GM12878 (cell line): ENCODE measurements around the gene FAM186B. TPM values are rescaled to one million over a fixed set of nuclear protein-coding genes. Genes with fewer than 3 reads are reported as not detected.

ENCODE experiments used
- ATAC-seq: fragments of 200-7000 bp; cut with Tn5 transposase; 3 replicates; pipeline ENCODE4 v1.9.1; 2020; ENCODE audit warnings: mild to moderate bottlenecking, moderate library complexity
- BruUV-seq: library from RNA; stranded (reverse); fragments of 400-500 nt; replicated peaks from 2 replicates; lab custom pipeline; 2021; lab: Mats Ljungman, UMichigan
- CTCF ChIA-PET: fragments of 300-600 bp; sonication (Branson Sonifier 250); formaldehyde crosslinking; extraction: SDS; loops from one replicate; lab custom pipeline; 2021; ENCODE audit warnings: inconsistent platforms; lab: Yijun Ruan, JAX
- POLR2A ChIA-PET: fragments of 350-600 bp; formaldehyde crosslinking; extraction: SDS; loops from one replicate; lab custom pipeline; 2021; ENCODE audit warnings: inconsistent platforms; lab: Charles Lee
- RAD21 ChIA-PET: fragments of 300-600 bp; sonication (Branson Sonifier 250); formaldehyde crosslinking; loops from one replicate; lab custom pipeline; 2023; ENCODE audit warnings: antibody characterized with exemption; ENCODE audit not compliant: unreplicated experiment; lab: Charles Lee
- SMC1A ChIA-PET: fragments of 300-600 bp; sonication (Branson Sonifier 250); formaldehyde crosslinking; loops from one replicate; lab custom pipeline; 2023; ENCODE audit not compliant: unreplicated experiment, uncharacterized antibody; lab: Charles Lee
- DNase-seq: peaks from one replicate; pipeline ENCODE4 v3.0.0-alpha.2; 2011; ENCODE audit warnings: low read depth, low spot score
- FAIRE-seq: peaks from 3 replicates; lab custom pipeline; 2011; peaks lifted over from hg19 to GRCh38; lab: Jason Lieb, UNC
- H2AFZ ChIP-seq: 2 replicates; pipeline ENCODE4 v1.6.0; 2011; ENCODE audit warnings: low read depth, low read length, control low read depth; ENCODE audit not compliant: control insufficient read depth
- H3K27ac ChIP-seq: 2 replicates; pipeline ENCODE4 v1.5.1; 2011; ENCODE audit warnings: control low read depth; ENCODE audit not compliant: control insufficient read depth, insufficient read depth
- H3K27me3 ChIP-seq, 2 experiments: replicated peaks in 1 of 2; 2 replicates each; pipeline versions ENCODE4 v1.6.0 to v1.6.1; 2011; ENCODE audit warnings: low read length in 1 of 2; ENCODE audit not compliant: control insufficient read depth in 2 of 2, insufficient read depth in 2 of 2
- H3K36me3 ChIP-seq, 2 experiments: 2 replicates each; pipeline ENCODE4 v1.5.1; 2011; ENCODE audit warnings: low read length in 1 of 2; ENCODE audit not compliant: control insufficient read depth in 2 of 2, insufficient read depth in 2 of 2
- H3K4me1 ChIP-seq: 2 replicates; pipeline ENCODE4 v1.6.1; 2011; ENCODE audit warnings: mild to moderate bottlenecking, low read length, moderate library complexity, mixed read lengths; ENCODE audit not compliant: control insufficient read depth, insufficient read depth
- H3K4me2 ChIP-seq: 2 replicates; pipeline ENCODE4 v1.6.0; 2011; ENCODE audit warnings: control low read depth; ENCODE audit not compliant: control insufficient read depth, insufficient read depth
- H3K4me3 ChIP-seq: fragments of 200-600 bp; sonication (generic); 2 replicates; pipeline ENCODE4 v1.5.1; 2016
- H3K79me2 ChIP-seq: 2 replicates; pipeline ENCODE4 v1.6.0; 2011; ENCODE audit warnings: low read length; ENCODE audit not compliant: control insufficient read depth, insufficient read depth
- H3K9ac ChIP-seq: 2 replicates; pipeline ENCODE4 v1.8.0; 2011; ENCODE audit warnings: low read length, control low read depth, mixed read lengths; ENCODE audit not compliant: control insufficient read depth, insufficient read depth
- H3K9me3 ChIP-seq: replicated peaks from 3 replicates; pipeline ENCODE4 v1.5.1; 2011; ENCODE audit warnings: mild to moderate bottlenecking, low read length; ENCODE audit not compliant: control insufficient read depth, insufficient read depth
- H4K20me1 ChIP-seq: 2 replicates; pipeline ENCODE4 v1.6.0; 2011; ENCODE audit not compliant: control insufficient read depth, insufficient read depth
- BCLAF1 ChIP-seq: fragments of 450-650 bp; IDR thresholded peaks from 2 replicates; pipeline ENCODE4 v1.6.1; 2017; ENCODE audit warnings: antibody characterized with exemption, mild to moderate bottlenecking, moderate library complexity
- ELK1 ChIP-seq: IDR thresholded peaks from 2 replicates; pipeline ENCODE4 v1.6.1; 2012; ENCODE audit warnings: low read depth, low read length, improper control_type of control experiment
- JUND ChIP-seq: IDR thresholded peaks from 2 replicates; pipeline ENCODE4 v1.6.1; 2012; ENCODE audit warnings: low read depth, mild to moderate bottlenecking, low read length, improper control_type of control experiment, moderate library complexity
- KAT2A ChIP-seq: conservative IDR thresholded peaks from 2 replicates; pipeline ENCODE4 v1.6.1; 2011; ENCODE audit warnings: low read depth, low read length; ENCODE audit not compliant: control insufficient read depth
- POLR2AphosphoS5 ChIP-seq: IDR thresholded peaks from 2 replicates; pipeline ENCODE4 v1.6.1; 2011; ENCODE audit warnings: mild to moderate bottlenecking, low read length, inconsistent platforms
- STAT1 ChIP-seq: fragments of 450-650 bp; conservative IDR thresholded peaks from 2 replicates; pipeline ENCODE4 v1.6.1; 2014; ENCODE audit warnings: antibody characterized with exemption, mild to moderate bottlenecking
- ZNF207 ChIP-seq: fragments of 450-650 bp; IDR thresholded peaks from 2 replicates; pipeline ENCODE4 v1.6.1; 2014; ENCODE audit warnings: antibody characterized with exemption, mild to moderate bottlenecking, borderline replicate concordance
- ZNF384 ChIP-seq: IDR thresholded peaks from 2 replicates; pipeline ENCODE4 v1.6.1; 2012; ENCODE audit warnings: low read depth, mild to moderate bottlenecking, low read length, improper control_type of control experiment, borderline replicate concordance
- WGBS: methylation state at CpG from one replicate; pipeline ENCODE4 v1.1.6; 2016; ENCODE audit warnings: low lambda C conversion rate; ENCODE audit not compliant: insufficient replicate concordance, insufficient coverage; ENCODE audit errors: missing lambda C conversion rate; 5-methylcytosine and 5-hydroxymethylcytosine counted together
- in situ Hi-C: fragments of 300-500 bp; cut with MboI; formaldehyde crosslinking; loops from 9 replicates; pipeline ENCODE4 v1.14.3; 2018; ENCODE audit warnings: mixed read lengths
- intact Hi-C: fragments of 100-400 bp; cut with micrococcal nuclease; formaldehyde crosslinking; loops from one replicate; pipeline ENCODE4 v1.14.2; 2022; ENCODE audit not compliant: unreplicated experiment
- polyA plus RNA-seq, 11 experiments: library from polyadenylated mRNA; depleted of rRNA in 4 of 11; unstranded in 6 of 11; stranded (reverse) in 5 of 11; fragments of >200 nt; fragmentation: Nextera tagmentation in 4 of 11; fragmentation: Illumina TruSeq in 1 of 11; extraction: Ambion mirVana in 4 of 11; extraction: Trizol in 1 of 11; gene quantifications; 1 replicate in 1 of 11; 2 replicates in 10 of 11; pipeline versions ENCODE4 v1.2.1 to v1.2.3, GENCODE V29; 2011 to 2016; ENCODE audit warnings: inconsistent platforms in 2 of 11, missing spikeins in 2 of 11, low read depth in 1 of 11
- total RNA-seq, 4 experiments: library from RNA; depleted of rRNA in 3 of 4; stranded (reverse); fragments of >200 nt in 3 of 4; fragmentation: Illumina TruSeq in 1 of 4; extraction: Trizol in 1 of 4; gene quantifications; 2 replicates each; pipeline versions ENCODE4 v1.2.1 to v1.2.3, GENCODE V29; 2013 to 2021
- TF ChIP-seq, protein P1 (sequence below): fragments of 450-650 bp; IDR thresholded peaks from 2 replicates; pipeline ENCODE4 v1.6.1; 2017; ENCODE audit warnings: low read depth, mild to moderate bottlenecking, moderate library complexity

The FAM186B gene
- total and polyA plus RNA-seq, 10 of the 15 experiments (the other 5 are each of a cell fraction or from before 2014, with no cell fraction given): 0.13 to 0.79 (median 0.51) TPM

GRCh38 chr12:49565406-49566265 lies 39.8 kb downstream of the FAM186B start:
- intact Hi-C loops (loop anchor here (5.0 kb wide), 1 partner anchor 142 kb away; the partner anchor contains the start of gene FMNL3), in situ Hi-C loops (no loop called here)
- Histone ChIP-seq H3K4me1 (peaks cover 8% of the 10 kb centered on the region), H3K4me3 (no peak overlapping the region), H3K36me3 (peaks cover 11 to 22% of the 10 kb centered on the region in 2 experiments; a peak in 3 of 4 replicates), H3K9ac (no peak overlapping the region), H3K79me2 (peaks cover 33% of the 10 kb centered on the region), H2AFZ (no peak overlapping the region), H3K27me3 (no peaks in the 10 kb centered on the region), H3K4me2 (peak overlapping the region; percentile 31; the same call in 1 of the 2 replicates), H3K27ac (no peak overlapping the region), H3K9me3 (no peaks in the 10 kb centered on the region), H4K20me1 (no peaks in the 10 kb centered on the region)
- no TSS peak for BruUV-seq
- CTCF ChIA-PET: interaction anchor here (1.3 to 2.6 kb wide), 3 partner anchors 11 to 208 kb away, joined by 4 to 15 read pairs (median 10); no protein-coding TSS in a partner anchor
- TF ChIP-seq ZNF384 (no peak), KAT2A (no peak), POLR2AphosphoS5 (no peak), ELK1 (no peak), STAT1 (no peak), ZNF207 (no peak), BCLAF1 (no peak), JUND (no peak)
- TF ChIP-seq, protein P1, sequence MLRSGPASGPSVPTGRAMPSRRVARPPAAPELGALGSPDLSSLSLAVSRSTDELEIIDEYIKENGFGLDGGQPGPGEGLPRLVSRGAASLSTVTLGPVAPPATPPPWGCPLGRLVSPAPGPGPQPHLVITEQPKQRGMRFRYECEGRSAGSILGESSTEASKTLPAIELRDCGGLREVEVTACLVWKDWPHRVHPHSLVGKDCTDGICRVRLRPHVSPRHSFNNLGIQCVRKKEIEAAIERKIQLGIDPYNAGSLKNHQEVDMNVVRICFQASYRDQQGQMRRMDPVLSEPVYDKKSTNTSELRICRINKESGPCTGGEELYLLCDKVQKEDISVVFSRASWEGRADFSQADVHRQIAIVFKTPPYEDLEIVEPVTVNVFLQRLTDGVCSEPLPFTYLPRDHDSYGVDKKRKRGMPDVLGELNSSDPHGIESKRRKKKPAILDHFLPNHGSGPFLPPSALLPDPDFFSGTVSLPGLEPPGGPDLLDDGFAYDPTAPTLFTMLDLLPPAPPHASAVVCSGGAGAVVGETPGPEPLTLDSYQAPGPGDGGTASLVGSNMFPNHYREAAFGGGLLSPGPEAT: no peak
- SMC1A ChIA-PET: no interaction called here
- RAD21 ChIA-PET: no interaction called here
- WGBS: 96% methylated on average over 12 of the region's 12 CpGs
- DNase-seq (no peak), ATAC-seq (no peak), FAIRE-seq (no peak)
- POLR2A ChIA-PET: interaction anchor here (0.5 to 0.7 kb wide), 2 partner anchors 99 to 241 kb away, joined by 3 read pairs; no protein-coding TSS in a partner anchor
